IPS DF 6.9 (cell line): Measurements from ENCODE around the gene PLA2G4A.

ENCODE experiments used
- DNase-seq: peaks from one replicate; pipeline ENCODE4 v3.0.0-alpha.2; 2013; ENCODE audit warnings: low read depth, low spot score
- H3K27ac ChIP-seq: one replicate; pipeline ENCODE4 v1.5.1; 2013; ENCODE audit warnings: low read length, control low read depth
- H3K27me3 ChIP-seq: 2 replicates; pipeline ENCODE4 v1.6.1; 2013; ENCODE audit warnings: mild to moderate bottlenecking, low read length; ENCODE audit not compliant: control insufficient read depth, insufficient read depth
- H3K36me3 ChIP-seq: 2 replicates; pipeline ENCODE4 v1.6.1; 2013; ENCODE audit warnings: low read length; ENCODE audit not compliant: control insufficient read depth, insufficient read depth
- H3K4me1 ChIP-seq: 2 replicates; pipeline ENCODE4 v1.6.1; 2013; ENCODE audit warnings: low read length; ENCODE audit not compliant: control insufficient read depth, insufficient read depth
- H3K4me3 ChIP-seq: 2 replicates; pipeline ENCODE4 v1.5.1; 2013; ENCODE audit warnings: mild to moderate bottlenecking, low read length
- H3K9me3 ChIP-seq: 2 replicates; pipeline ENCODE4 v1.6.1; 2013; ENCODE audit warnings: low read length, inconsistent platforms; ENCODE audit not compliant: control insufficient read depth, insufficient read depth
- WGBS: extraction: QIAGEN DNeasy Blood & Tissue Kit; methylation state at CpG from one replicate; pipeline ENCODE4 v1.1.7; 2013; ENCODE audit warnings: mixed read lengths, missing lambda C conversion rate; ENCODE audit not compliant: insufficient read length, insufficient coverage; 5-methylcytosine and 5-hydroxymethylcytosine counted together

PLA2G4A gene

GRCh38 chr1:186945146-186945545 lies 116.4 kb downstream of the PLA2G4A start:
- DNase-seq: no peak
- no CpG with 5 or more reads among the region's 4 CpGs for WGBS

GRCh38 chr1:186948535-186948934 lies 119.8 kb downstream of the PLA2G4A start:
- WGBS: no CpG with 5 or more reads among the region's 4 CpGs

More at GRCh38 chr1:186945146-186945545, 116.4 kb downstream of the PLA2G4A start:
- Histone ChIP-seq H3K27me3 (no peaks in the 10 kb centered on the region), H3K36me3 (no peaks in the 10 kb centered on the region), H3K4me1 (no peaks in the 10 kb centered on the region), H3K9me3 (no peaks in the 10 kb centered on the region), H3K4me3 (no peak overlapping the region), H3K27ac (no peak overlapping the region)

GRCh38 chr1:186949173-186949572 lies 120.4 kb downstream of the PLA2G4A start:
- H3K4me1 ChIP-seq: no peaks in the 10 kb centered on the region
- WGBS: no CpG with 5 or more reads among the region's 1 CpG
- no peak for DNase-seq
- no peaks in the 10 kb centered on the region for H3K9me3 ChIP-seq
- H3K36me3 ChIP-seq: no peaks in the 10 kb centered on the region
- H3K27me3 ChIP-seq: no peaks in the 10 kb centered on the region
- H3K4me3 ChIP-seq: no peak overlapping the region
- H3K27ac ChIP-seq: no peak overlapping the region

More at GRCh38 chr1:186948535-186948934, 119.8 kb downstream of the PLA2G4A start:
- Histone ChIP-seq H3K4me3 (no peak overlapping the region), H3K27ac (no peak overlapping the region), H3K9me3 (no peaks in the 10 kb centered on the region), H3K36me3 (no peaks in the 10 kb centered on the region), H3K27me3 (no peaks in the 10 kb centered on the region), H3K4me1 (no peaks in the 10 kb centered on the region)
- no peak for DNase-seq

GRCh38 chr1:186950547-186950946 lies 121.8 kb downstream of the PLA2G4A start:
- Histone ChIP-seq H3K4me1 (no peaks in the 10 kb centered on the region), H3K27ac (no peak overlapping the region), H3K27me3 (no peaks in the 10 kb centered on the region), H3K4me3 (no peak overlapping the region), H3K36me3 (no peaks in the 10 kb centered on the region), H3K9me3 (no peaks in the 10 kb centered on the region)
- no peak for DNase-seq
- WGBS: no CpG with 5 or more reads among the region's 4 CpGs

- Histone ChIP-seq H3K4me3 (no peak overlapping the region), H3K9me3 (no peaks in the 10 kb centered on the region), H3K36me3 (no peaks in the 10 kb centered on the region), H3K27me3 (no peaks in the 10 kb centered on the region), H3K4me1 (no peaks in the 10 kb centered on the region), H3K27ac (no peak overlapping the region)
- WGBS: no CpG with 5 or more reads among the region's 2 CpGs
- DNase-seq: no peak
Measured at GRCh38 chr1:186953876-186954275, 125.1 kb downstream of the PLA2G4A start.

- H3K9me3 ChIP-seq: no peaks in the 10 kb centered on the region
- WGBS: no CpG with 5 or more reads among the region's 2 CpGs
- H3K4me1 ChIP-seq: no peaks in the 10 kb centered on the region
- no peaks in the 10 kb centered on the region for H3K36me3 ChIP-seq
- H3K4me3 ChIP-seq: no peak overlapping the region
- no peaks in the 10 kb centered on the region for H3K27me3 ChIP-seq
- no peak overlapping the region for H3K27ac ChIP-seq
- DNase-seq: no peak
Measured at GRCh38 chr1:186957314-186957713, 128.6 kb downstream of the PLA2G4A start.

- no peak for DNase-seq
- Histone ChIP-seq H3K27ac (no peak overlapping the region), H3K4me3 (no peak overlapping the region), H3K4me1 (no peaks in the 10 kb centered on the region), H3K9me3 (no peaks in the 10 kb centered on the region), H3K36me3 (no peaks in the 10 kb centered on the region), H3K27me3 (no peaks in the 10 kb centered on the region)
- no CpG with 5 or more reads among the region's 2 CpGs for WGBS
Measured at GRCh38 chr1:186958520-186958919, 129.8 kb downstream of the PLA2G4A start.

GRCh38 chr1:186960861-186961260 lies 132.1 kb downstream of the PLA2G4A start:
- H3K36me3 ChIP-seq: no peaks in the 10 kb centered on the region
- no peak overlapping the region for H3K4me3 ChIP-seq
- H3K9me3 ChIP-seq: no peaks in the 10 kb centered on the region
- no CpG with 5 or more reads among the region's 1 CpG for WGBS
- H3K4me1 ChIP-seq: no peaks in the 10 kb centered on the region
- H3K27me3 ChIP-seq: no peaks in the 10 kb centered on the region
- DNase-seq: no peak
- H3K27ac ChIP-seq: no peak overlapping the region

- DNase-seq: no peak
- Histone ChIP-seq H3K4me3 (no peak overlapping the region), H3K27me3 (no peaks in the 10 kb centered on the region), H3K27ac (no peak overlapping the region), H3K9me3 (no peaks in the 10 kb centered on the region), H3K4me1 (no peaks in the 10 kb centered on the region), H3K36me3 (no peaks in the 10 kb centered on the region)
Measured at GRCh38 chr1:186965847-186966246, 137.1 kb downstream of the PLA2G4A start.

- H3K4me1 ChIP-seq: no peaks in the 10 kb centered on the region
- H3K27ac ChIP-seq: no peak overlapping the region
- DNase-seq: no peak
- H3K27me3 ChIP-seq: no peaks in the 10 kb centered on the region
- H3K9me3 ChIP-seq: no peaks in the 10 kb centered on the region
- no peak overlapping the region for H3K4me3 ChIP-seq
- no peaks in the 10 kb centered on the region for H3K36me3 ChIP-seq
- 100% methylated on average over 1 of the region's 4 CpGs for WGBS
Measured at GRCh38 chr1:186966456-186966855, 137.7 kb downstream of the PLA2G4A start.

- H3K27me3 ChIP-seq: no peaks in the 10 kb centered on the region
- no peaks in the 10 kb centered on the region for H3K9me3 ChIP-seq
- no CpG with 5 or more reads among the region's 2 CpGs for WGBS
- H3K36me3 ChIP-seq: no peaks in the 10 kb centered on the region
- H3K4me1 ChIP-seq: no peaks in the 10 kb centered on the region
- H3K4me3 ChIP-seq: no peak overlapping the region
- DNase-seq: no peak
- no peak overlapping the region for H3K27ac ChIP-seq
Measured at GRCh38 chr1:186967656-186968394, 139.1 kb downstream of the PLA2G4A start.
